ENCODE data around the gene PDE1A. TPM values are rescaled to one million over a fixed set of nuclear protein-coding genes. Genes with fewer than 3 reads are reported as not detected.
"Not testable (repeated sequence)": the region's sequence is repeated elsewhere in the genome, so short reads cannot be mapped to it uniquely, and the experiment has no call there.

Gene PDE1A
- total and polyA plus RNA-seq, 5 experiments from 2014 or later: not detected

GRCh38 chr2:182393270-182393760, 33.5 kb downstream of the PDE1A start:
- Mint-ChIP-seq H3K9me3 (peaks cover 0 to 11% (median 0%) of the 10 kb centered on the region in 9 donors), H3K36me3 (no peaks in the 10 kb centered on the region), H3K27me3 (no peaks in the 10 kb centered on the region), H3K4me1 (no peaks in the 10 kb centered on the region), H3K27ac (no peak overlapping the region), H3K4me3 (no peak overlapping the region)
- DNase-seq: no peak
- no peak for ATAC-seq
- POLR2A ChIA-PET: no interaction called here

- Mint-ChIP-seq H3K4me3 (no peak overlapping the region), H3K4me1 (no peaks in the 10 kb centered on the region), H3K36me3 (no peaks in the 10 kb centered on the region), H3K9me3 (peaks cover 0 to 23% (median 3%) of the 10 kb centered on the region in 9 donors), H3K27ac (no peak overlapping the region), H3K27me3 (no peaks in the 10 kb centered on the region)
- POLR2A ChIA-PET: no interaction called here
- DNase-seq (no peak), ATAC-seq (no peak)
These were observed 35.4 kb downstream of the PDE1A start for GRCh38 chr2:182391443-182391842.

GRCh38 chr2:182386267-182386880, 40.5 kb downstream of the PDE1A start:
- H3K4me3 Mint-ChIP-seq, POLR2A ChIA-PET, H3K27me3 Mint-ChIP-seq, DNase-seq, ATAC-seq, H3K27ac Mint-ChIP-seq, H3K4me1 Mint-ChIP-seq: not testable (repeated sequence)
- H3K9me3 Mint-ChIP-seq: peaks cover 0 to 39% (median 25%) of the 10 kb centered on the region in 9 donors
- peaks cover 0 to 21% (median 0%) of the 10 kb centered on the region in 3 donors for H3K36me3 Mint-ChIP-seq

GRCh38 chr2:182384860-182385259, 42.0 kb downstream of the PDE1A start:
- DNase-seq: no peak
- POLR2A ChIA-PET: no interaction called here
- Mint-ChIP-seq H3K27me3 (no peaks in the 10 kb centered on the region), H3K4me1 (no peaks in the 10 kb centered on the region), H3K9me3 (peaks cover 0 to 39% (median 32%) of the 10 kb centered on the region in 9 donors), H3K27ac (no peak overlapping the region), H3K36me3 (peaks cover 0 to 21% (median 0%) of the 10 kb centered on the region in 3 donors), H3K4me3 (no peak overlapping the region)
- no peak for ATAC-seq

- Mint-ChIP-seq H3K9me3 (peaks cover 5 to 51% (median 31%) of the 10 kb centered on the region in 9 donors), H3K4me3 (no peak overlapping the region), H3K36me3 (peaks cover 0 to 26% (median 0%) of the 10 kb centered on the region in 3 donors), H3K4me1 (no peaks in the 10 kb centered on the region), H3K27me3 (no peaks in the 10 kb centered on the region), H3K27ac (no peak overlapping the region)
- ATAC-seq (no peak), DNase-seq (no peak)
- POLR2A ChIA-PET: no interaction called here
These were observed 45.6 kb downstream of the PDE1A start for GRCh38 chr2:182381225-182381624.

GRCh38 chr2:182379241-182379640, 47.6 kb downstream of the PDE1A start:
- no peaks in the 10 kb centered on the region for H3K27me3 Mint-ChIP-seq
- no peak overlapping the region for H3K27ac Mint-ChIP-seq
- peaks cover 0 to 12% (median 0%) of the 10 kb centered on the region in 3 donors for H3K36me3 Mint-ChIP-seq
- H3K4me3 Mint-ChIP-seq: no peak overlapping the region
- POLR2A ChIA-PET: no interaction called here
- no peak for ATAC-seq
- no peaks in the 10 kb centered on the region for H3K4me1 Mint-ChIP-seq
- DNase-seq: no peak
- peaks cover 0 to 48% (median 26%) of the 10 kb centered on the region in 9 donors for H3K9me3 Mint-ChIP-seq

- peaks cover 0 to 9% (median 0%) of the 10 kb centered on the region in 3 donors for H3K36me3 Mint-ChIP-seq
- POLR2A ChIA-PET: no interaction called here
- no peaks in the 10 kb centered on the region for H3K4me1 Mint-ChIP-seq
- H3K9me3 Mint-ChIP-seq: peaks cover 0 to 43% (median 24%) of the 10 kb centered on the region in 9 donors
- H3K4me3 Mint-ChIP-seq: no peak overlapping the region
- no peaks in the 10 kb centered on the region for H3K27me3 Mint-ChIP-seq
- ATAC-seq (no peak), DNase-seq (no peak)
- no peak overlapping the region for H3K27ac Mint-ChIP-seq
These were observed 48.1 kb downstream of the PDE1A start for GRCh38 chr2:182378759-182379158.

- no peak overlapping the region for H3K27ac Mint-ChIP-seq
- no peaks in the 10 kb centered on the region for H3K27me3 Mint-ChIP-seq
These were observed 49.4 kb downstream of the PDE1A start for GRCh38 chr2:182377467-182377866.

GRCh38 chr2:182375862-182376261, 51.0 kb downstream of the PDE1A start:
- Mint-ChIP-seq H3K27ac (no peak overlapping the region), H3K4me1 (no peaks in the 10 kb centered on the region), H3K36me3 (peaks cover 0 to 5% (median 0%) of the 10 kb centered on the region in 3 donors), H3K4me3 (no peak overlapping the region), H3K27me3 (no peaks in the 10 kb centered on the region), H3K9me3 (peaks cover 0 to 28% (median 18%) of the 10 kb centered on the region in 9 donors)
- POLR2A ChIA-PET: no interaction called here
- no peak for DNase-seq
- no peak for ATAC-seq

More at GRCh38 chr2:182377467-182377866, 49.4 kb downstream of the PDE1A start:
- DNase-seq (no peak), ATAC-seq (no peak)
- Mint-ChIP-seq H3K36me3 (peaks cover 0 to 9% (median 0%) of the 10 kb centered on the region in 3 donors), H3K4me3 (no peak overlapping the region), H3K4me1 (no peaks in the 10 kb centered on the region), H3K9me3 (peaks cover 0 to 33% (median 19%) of the 10 kb centered on the region in 9 donors)
- POLR2A ChIA-PET: no interaction called here

- H3K27ac Mint-ChIP-seq: no peak overlapping the region
- no peak for DNase-seq
- ATAC-seq: no peak
- H3K27me3 Mint-ChIP-seq: peaks cover 0 to 1% (median 0%) of the 10 kb centered on the region in 5 donors
- POLR2A ChIA-PET: no interaction called here
- peaks cover 0 to 24% (median 16%) of the 10 kb centered on the region in 9 donors for H3K9me3 Mint-ChIP-seq
- no peaks in the 10 kb centered on the region for H3K4me1 Mint-ChIP-seq
- no peak overlapping the region for H3K4me3 Mint-ChIP-seq
- peaks cover 0 to 5% (median 0%) of the 10 kb centered on the region in 3 donors for H3K36me3 Mint-ChIP-seq
These were observed 54.2 kb downstream of the PDE1A start for GRCh38 chr2:182372661-182373060.

GRCh38 chr2:182368996-182369395, 57.8 kb downstream of the PDE1A start:
- no peak overlapping the region for H3K27ac Mint-ChIP-seq
- no peaks in the 10 kb centered on the region for H3K36me3 Mint-ChIP-seq
- DNase-seq (no peak), ATAC-seq (no peak)
- no peak overlapping the region for H3K4me3 Mint-ChIP-seq
- peaks cover 0 to 1% (median 0%) of the 10 kb centered on the region in 5 donors for H3K27me3 Mint-ChIP-seq
- POLR2A ChIA-PET: no interaction called here
- H3K9me3 Mint-ChIP-seq: peaks cover 0 to 13% (median 0%) of the 10 kb centered on the region in 9 donors
- no peaks in the 10 kb centered on the region for H3K4me1 Mint-ChIP-seq

GRCh38 chr2:182368446-182368845, 58.4 kb downstream of the PDE1A start:
- H3K4me1 Mint-ChIP-seq: no peaks in the 10 kb centered on the region
- H3K27ac Mint-ChIP-seq: no peak overlapping the region
- no peak for ATAC-seq
- no peaks in the 10 kb centered on the region for H3K36me3 Mint-ChIP-seq
- H3K4me3 Mint-ChIP-seq: no peak overlapping the region
- peaks cover 0 to 14% (median 0%) of the 10 kb centered on the region in 9 donors for H3K9me3 Mint-ChIP-seq
- H3K27me3 Mint-ChIP-seq: peaks cover 0 to 1% (median 0%) of the 10 kb centered on the region in 5 donors
- POLR2A ChIA-PET: no interaction called here
- DNase-seq: no peak

- ATAC-seq (no peak), DNase-seq (no peak)
- POLR2A ChIA-PET: no interaction called here
- peaks cover 0 to 17% (median 3%) of the 10 kb centered on the region in 9 donors for H3K9me3 Mint-ChIP-seq
- no peaks in the 10 kb centered on the region for H3K36me3 Mint-ChIP-seq
- H3K4me1 Mint-ChIP-seq: no peaks in the 10 kb centered on the region
- peaks cover 0 to 1% (median 0%) of the 10 kb centered on the region in 5 donors for H3K27me3 Mint-ChIP-seq
- no peak overlapping the region for H3K27ac Mint-ChIP-seq
- no peak overlapping the region for H3K4me3 Mint-ChIP-seq
These were observed 59.4 kb downstream of the PDE1A start for GRCh38 chr2:182367401-182367800.

- Mint-ChIP-seq H3K36me3 (no peaks in the 10 kb centered on the region), H3K27me3 (peaks cover 0 to 1% (median 0%) of the 10 kb centered on the region in 5 donors), H3K9me3 (peaks cover 0 to 17% (median 3%) of the 10 kb centered on the region in 9 donors), H3K4me3 (no peak overlapping the region), H3K27ac (no peak overlapping the region), H3K4me1 (no peaks in the 10 kb centered on the region)
- DNase-seq (no peak), ATAC-seq (no peak)
- POLR2A ChIA-PET: no interaction called here
These were observed 60.2 kb downstream of the PDE1A start for GRCh38 chr2:182366628-182367027.
